DMS153 (cell line): ENCODE measurements around the gene ZNF213.
"Not testable (repeated sequence)": the region's sequence is repeated elsewhere in the genome, so short reads cannot be mapped to it uniquely, and the experiment has no call there.

Source experiments
- DNase-seq: peaks from one replicate; lab custom pipeline; 2025; lab: John Stamatoyannopoulos, UW

Gene ZNF213

GRCh38 chr16:3170440-3171180 lies 35.8 kb downstream of the ZNF213 start:
- no peak for DNase-seq

- no peak for DNase-seq
Observed at GRCh38 chr16:3171181-3171854, 36.5 kb downstream of the ZNF213 start.

GRCh38 chr16:3171855-3172593 lies 37.2 kb downstream of the ZNF213 start:
- DNase-seq, result no peak

GRCh38 chr16:3173892-3174617 lies 39.2 kb downstream of the ZNF213 start:
- no peak for DNase-seq

GRCh38 chr16:3174618-3175148 lies 39.9 kb downstream of the ZNF213 start:
- no peak for DNase-seq

- no peak for DNase-seq
Observed at GRCh38 chr16:3175157-3176093, 40.6 kb downstream of the ZNF213 start.

- DNase-seq, result no peak
Observed at GRCh38 chr16:3179651-3180050, 44.8 kb downstream of the ZNF213 start.

- no peak for DNase-seq
Observed at GRCh38 chr16:3180445-3180878, 45.6 kb downstream of the ZNF213 start.

GRCh38 chr16:3182293-3182607 lies 47.4 kb downstream of the ZNF213 start:
- not testable (repeated sequence) for DNase-seq

- DNase-seq, result no peak
Observed at GRCh38 chr16:3182608-3183444, 48.0 kb downstream of the ZNF213 start.

GRCh38 chr16:3183445-3184139 lies 48.8 kb downstream of the ZNF213 start:
- DNase-seq, result no peak

- DNase-seq, result no peak
Observed at GRCh38 chr16:3186946-3187690, 52.3 kb downstream of the ZNF213 start.

GRCh38 chr16:3187798-3188674 lies 53.2 kb downstream of the ZNF213 start, which contains the start of gene OR1F1:
TSS of gene OR1F1 (plus strand) at chr16:3188204.
- DNase-seq, result no peak

- no peak for DNase-seq
Observed at GRCh38 chr16:3188675-3188924, 53.8 kb downstream of the ZNF213 start.

- DNase-seq, result no peak
Observed at GRCh38 chr16:3188925-3189825, 54.3 kb downstream of the ZNF213 start.

- DNase-seq, result no peak
Observed at GRCh38 chr16:3189869-3190268, 55.0 kb downstream of the ZNF213 start.

- DNase-seq, result no peak
Observed at GRCh38 chr16:3190949-3191353, 56.1 kb downstream of the ZNF213 start.
